ENCODE data around the gene SMIM14.
A peak's percentile ranks its signal among the peaks of the same experiment; 100 is the strongest.
"Not testable (repeated sequence)": the region's sequence is repeated elsewhere in the genome, so short reads cannot be mapped to it uniquely, and the experiment has no call there.

Gene SMIM14

DNA sequence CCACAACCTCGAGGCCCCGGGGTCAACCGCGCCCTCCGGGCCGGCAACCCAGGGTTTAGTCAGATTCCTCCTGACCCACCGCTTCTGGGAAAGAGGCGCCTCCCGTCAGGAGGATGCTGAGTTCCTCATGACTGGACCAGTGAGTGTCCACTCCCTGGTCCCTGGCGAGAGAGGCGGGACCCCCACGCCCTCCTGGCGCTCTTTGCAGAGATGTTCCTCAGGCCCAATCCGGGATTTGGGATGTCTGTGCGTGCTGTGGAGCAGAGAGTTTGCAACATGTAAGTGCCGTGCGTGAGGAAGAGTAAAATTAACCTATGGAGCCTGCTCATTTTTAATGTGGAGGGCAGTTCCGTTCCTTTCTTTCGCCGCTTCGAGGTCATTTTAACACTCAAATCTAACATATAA lies 110.6 kb downstream of the SMIM14 start:
- DNase-seq, result no peak

DNA sequence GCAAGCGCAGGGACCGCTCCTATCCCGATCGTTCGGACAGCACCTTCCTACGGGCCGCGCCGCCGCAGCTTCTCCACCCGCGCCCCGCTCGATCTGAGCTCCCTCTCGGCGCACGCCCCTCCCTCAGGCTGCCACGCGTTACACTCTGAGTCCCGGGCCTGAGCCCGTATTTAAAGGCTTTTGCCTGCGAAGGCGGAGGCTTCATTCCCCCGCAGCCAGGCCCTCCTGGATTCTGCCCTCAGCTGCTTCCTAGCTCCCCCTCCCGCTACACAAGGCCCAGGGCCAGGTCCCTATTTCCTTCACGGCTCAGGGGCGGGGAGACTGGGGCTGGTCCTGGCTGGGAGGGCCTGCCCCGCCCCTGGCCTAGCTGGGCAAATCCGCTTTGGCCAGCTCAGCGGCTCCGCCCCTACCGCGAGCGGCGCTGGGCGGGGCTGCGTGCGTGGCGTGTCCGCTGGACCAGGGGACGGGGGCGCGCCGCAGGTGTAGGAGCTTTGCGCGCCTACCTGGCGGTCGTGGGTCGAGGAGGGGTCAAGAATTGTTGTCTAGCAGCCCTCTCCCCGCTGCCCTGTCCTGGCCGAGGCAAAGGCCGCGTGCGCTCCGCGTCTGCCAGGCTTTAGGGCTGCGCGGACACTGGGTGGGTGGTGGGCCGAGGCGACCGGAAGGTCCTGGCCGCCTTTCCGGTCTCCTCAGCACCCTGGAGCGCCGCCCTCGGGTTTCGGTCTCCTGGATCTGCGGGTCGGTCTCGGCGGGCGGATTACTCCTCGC lies 111.2 kb downstream of the SMIM14 start, which contains the start of gene UGDH:
Gene UGDH (minus strand): TSS at position 144 of the 765 bp plus-strand sequence. CDS start 5,927 bp downstream, outside the sequence.
- peak; percentile 99 for DNase-seq

- no peak for DNase-seq
These were observed 111.8 kb downstream of the SMIM14 start for GRCh38 chr4:39526765-39527295.

GRCh38 chr4:39525822-39526690 lies 112.6 kb downstream of the SMIM14 start:
- DNase-seq, result no peak

DNA sequence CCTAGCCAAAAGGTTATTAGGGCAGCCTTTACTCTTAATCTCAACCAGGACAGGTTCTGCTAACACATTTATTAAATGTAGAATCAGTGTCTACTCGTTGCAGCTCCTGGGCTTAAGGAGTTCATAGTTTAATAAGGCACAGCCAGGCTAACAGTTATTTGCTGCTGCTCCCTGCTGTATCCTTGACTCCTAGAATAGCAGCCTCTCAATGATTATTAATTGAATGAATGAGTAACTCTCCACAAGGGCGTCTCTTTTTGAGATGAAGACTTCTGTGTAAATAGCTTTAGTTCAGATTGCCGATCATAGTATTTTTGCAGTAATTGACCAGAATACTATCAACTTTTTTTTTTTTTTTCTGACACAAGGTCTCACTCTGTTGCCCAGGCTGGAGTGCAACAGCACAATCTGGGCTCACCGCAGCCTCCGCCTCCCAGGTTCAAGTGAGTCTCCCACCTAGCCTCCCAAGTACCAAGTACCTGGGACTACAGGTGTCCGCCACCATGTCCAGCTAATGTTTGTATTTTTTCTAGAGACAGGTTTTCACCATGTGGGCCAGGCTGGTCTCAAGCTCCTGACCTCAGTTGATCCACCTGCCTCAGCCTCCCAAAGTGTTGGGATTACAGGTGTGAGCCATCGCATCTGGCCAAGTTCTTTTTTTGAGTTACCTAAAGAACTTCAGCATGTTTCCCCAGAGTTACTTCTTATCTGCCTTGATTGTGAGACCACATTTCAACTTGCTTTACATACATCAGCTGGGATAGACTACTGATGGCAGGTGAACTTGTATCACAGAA lies 114.3 kb downstream of the SMIM14 start:
- no peak for DNase-seq

GRCh38 chr4:39522068-39522467 lies 116.6 kb downstream of the SMIM14 start:
- peak; percentile 29 for DNase-seq

DNA sequence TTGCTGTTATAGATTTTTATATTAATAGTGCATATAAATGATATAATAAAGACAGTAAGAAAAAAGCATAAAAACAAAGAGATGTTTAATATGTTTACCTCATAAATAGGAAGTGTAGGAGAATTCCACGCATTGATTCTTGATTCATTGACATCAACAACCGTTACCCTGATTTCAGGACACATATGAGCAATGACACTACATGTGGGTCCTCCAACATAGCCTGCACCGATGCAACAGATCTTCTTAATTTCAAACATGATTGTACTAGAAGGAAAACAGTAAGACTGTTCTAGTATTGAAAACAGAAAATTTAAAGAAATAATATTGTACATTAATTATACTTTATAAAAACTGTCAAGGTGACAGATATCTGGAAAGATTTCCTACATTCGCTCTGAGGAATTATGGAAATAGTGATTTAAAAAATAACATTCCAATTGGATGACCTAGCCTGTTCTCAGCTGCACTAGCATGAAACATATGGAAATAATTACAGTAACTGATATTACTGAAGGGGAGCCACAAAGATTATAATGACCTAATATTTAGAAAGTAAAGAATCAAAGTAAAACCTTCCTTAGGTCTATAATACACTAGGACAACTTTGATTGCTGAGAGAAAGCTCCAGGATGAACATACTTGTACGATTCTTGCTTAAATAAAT lies 117.3 kb downstream of the SMIM14 start:
- peak; percentile 54 for DNase-seq

DNA sequence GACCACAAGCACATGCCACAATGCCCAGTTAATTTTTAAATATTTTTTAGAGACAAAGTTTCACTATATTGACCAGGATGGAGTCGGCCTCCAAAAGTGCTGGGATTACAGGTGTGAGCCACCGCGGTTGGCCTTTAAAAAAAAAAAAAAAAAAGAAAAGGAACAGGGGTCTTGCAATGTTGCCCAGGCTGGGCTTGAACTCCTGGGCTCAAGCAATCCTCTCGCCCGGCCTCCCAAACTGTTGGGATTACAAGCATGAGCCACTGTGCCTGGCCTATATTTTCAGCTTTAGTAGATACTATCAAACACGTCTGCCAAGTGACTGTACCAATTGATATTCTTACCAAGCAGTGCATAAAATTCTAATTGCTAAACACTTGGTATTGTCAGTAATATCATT lies 120.2 kb downstream of the SMIM14 start:
- DNase-seq, result no peak

DNA sequence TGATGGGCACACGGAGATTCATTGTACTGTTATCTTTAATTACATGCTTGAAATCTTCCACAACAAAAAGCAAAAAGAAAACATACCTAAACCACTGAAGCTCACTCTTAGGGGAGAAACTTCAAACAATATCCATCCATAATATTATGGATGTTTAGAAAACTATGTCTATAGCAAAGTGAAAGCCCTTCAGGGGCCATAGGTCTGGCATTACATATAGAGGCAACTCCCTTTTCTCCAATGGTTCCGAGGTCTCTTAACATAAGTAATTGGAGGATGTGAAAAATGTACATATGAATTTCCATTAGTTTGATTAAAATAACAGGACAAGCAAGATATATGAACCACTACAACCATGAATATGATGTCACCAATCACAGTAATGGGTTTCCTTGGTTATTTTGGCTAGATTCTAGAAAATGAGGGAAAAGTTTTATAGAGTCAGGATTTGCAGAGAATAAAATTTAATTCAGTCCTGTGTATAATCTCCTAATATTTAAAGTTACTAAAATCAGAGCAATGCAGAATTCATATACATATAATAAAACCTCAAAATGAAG lies 122.2 kb downstream of the SMIM14 start:
- no peak for DNase-seq

- not testable (repeated sequence) for DNase-seq
These were observed 122.8 kb downstream of the SMIM14 start for GRCh38 chr4:39515669-39516401.

GRCh38 chr4:39514888-39515401 lies 123.7 kb downstream of the SMIM14 start:
- DNase-seq, result no peak

DNA sequence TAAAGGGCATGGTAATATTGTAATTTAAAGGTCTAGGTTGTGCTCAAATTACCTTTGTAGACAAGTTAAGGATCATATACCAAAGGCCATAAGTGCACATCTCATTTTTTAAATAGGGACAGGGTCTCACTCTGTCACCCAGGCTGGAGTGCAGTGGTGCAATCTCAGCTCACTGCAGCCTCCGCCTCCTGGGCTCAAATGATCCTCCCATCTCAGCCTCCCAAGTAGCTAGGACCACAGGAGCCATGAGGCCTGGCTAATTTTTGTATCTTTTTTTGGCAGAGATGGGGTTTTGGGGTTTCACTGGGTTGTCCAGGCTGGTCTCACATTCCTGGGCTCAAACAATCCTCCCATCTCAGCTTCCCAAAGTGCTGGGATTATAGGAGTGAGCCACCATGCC lies 124.4 kb downstream of the SMIM14 start:
- DNase-seq, result not testable (repeated sequence)

DNA sequence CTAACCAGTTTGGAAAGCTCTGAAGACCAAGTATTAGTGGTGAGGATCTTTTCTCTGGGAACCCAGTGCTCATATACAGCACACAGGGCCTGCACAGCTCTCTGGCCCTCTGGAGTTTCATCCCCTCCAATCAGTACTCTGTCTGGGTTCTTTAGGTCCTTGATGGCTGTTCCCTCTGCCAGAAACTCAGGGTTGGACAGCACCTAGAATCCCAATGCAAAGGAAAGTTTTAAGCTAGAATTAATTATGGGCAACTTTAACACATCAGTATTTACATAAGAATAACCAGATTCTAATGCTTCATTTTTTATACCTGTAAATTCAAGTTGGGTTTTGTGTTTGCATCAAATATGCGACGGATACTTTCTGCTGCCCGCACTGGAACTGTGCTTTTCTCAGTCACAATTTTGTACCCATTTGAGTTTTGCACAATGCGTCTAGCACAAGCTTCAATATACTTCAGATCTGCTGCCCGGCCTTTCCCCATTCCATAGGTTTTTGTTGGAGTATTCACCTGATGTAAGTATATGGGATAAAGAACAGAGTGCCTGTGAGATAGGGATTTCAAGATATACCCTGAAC lies 128.2 kb downstream of the SMIM14 start:
- DNase-seq, result no peak

GRCh38 chr4:39505581-39505980 lies 133.1 kb downstream of the SMIM14 start:
- DNase-seq, result no peak

GRCh38 chr4:39504538-39504937 lies 134.1 kb downstream of the SMIM14 start:
- DNase-seq, result no peak

DNA sequence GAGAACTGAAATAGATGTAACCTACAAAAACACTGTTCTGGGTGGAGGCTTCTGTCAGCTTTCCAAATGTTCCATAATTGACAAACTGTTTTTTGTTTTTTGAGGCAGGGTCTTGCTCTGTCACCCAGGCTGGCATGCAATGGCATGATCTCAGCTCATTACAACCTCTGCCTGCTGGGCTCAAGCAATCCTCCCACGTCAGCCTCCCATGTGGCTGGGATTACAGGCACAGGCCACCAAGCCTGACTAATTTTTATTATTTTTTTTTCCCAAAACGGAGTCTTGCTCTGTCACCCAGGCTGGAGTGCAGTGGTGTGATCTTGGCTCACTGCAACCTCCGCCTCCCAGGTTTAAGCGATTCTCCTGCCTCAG lies 136.0 kb downstream of the SMIM14 start:
- not testable (repeated sequence) for DNase-seq

- no peak for DNase-seq
These were observed 136.5 kb downstream of the SMIM14 start for GRCh38 chr4:39502019-39502663.

GRCh38 chr4:39498727-39499020 lies 140.0 kb downstream of the SMIM14 start:
- no peak for DNase-seq

DNA sequence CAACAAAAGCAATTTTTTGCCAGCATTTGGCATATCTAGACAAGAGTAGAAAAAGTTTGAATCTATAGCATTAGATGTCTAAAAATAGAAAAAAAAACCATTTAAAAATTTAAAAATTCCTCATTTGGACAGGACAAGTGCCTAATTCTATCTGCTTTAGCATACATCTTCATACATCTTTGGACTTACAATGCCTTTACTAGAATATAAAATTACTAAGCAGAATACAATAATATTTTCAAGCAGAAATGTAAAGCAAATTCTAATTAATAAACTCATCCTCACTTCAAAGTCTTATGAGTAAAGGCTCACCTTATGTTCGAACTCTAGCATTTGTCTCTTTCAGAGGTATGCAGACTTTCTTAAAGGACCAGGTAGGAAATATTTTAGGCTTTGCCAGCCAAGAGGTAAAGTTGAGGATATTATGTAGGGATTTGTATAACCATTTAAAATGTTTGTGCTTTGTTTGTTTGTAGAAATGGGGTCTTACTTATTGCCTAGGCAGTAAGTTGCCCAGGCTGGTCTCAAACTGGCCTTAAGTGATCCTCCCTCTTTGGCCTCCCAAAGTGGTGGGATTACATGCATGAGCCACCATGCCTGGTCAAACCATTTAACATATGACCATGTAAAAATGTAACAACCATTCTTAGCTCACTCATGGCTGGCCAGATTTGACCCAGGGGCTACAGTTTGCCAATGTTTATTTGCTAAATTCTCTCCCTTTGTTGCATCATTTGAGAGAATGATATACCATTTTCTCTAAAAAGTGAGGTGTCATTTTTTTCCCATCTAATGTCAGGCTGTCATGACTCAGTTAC lies 140.5 kb downstream of the SMIM14 start:
- DNase-seq, result peak; percentile 3

Data from eye (tissue), 1 donor.